Stimulated activated CD8-positive, alpha-beta memory T cell treated with anti-CD3 and anti-CD28 coated beads, Interleukin-7, amount 100 ng/mL, for 4 hours (primary cell): ENCODE results near the gene ARFIP2.
A peak's percentile ranks its signal among the peaks of the same experiment; 100 is the strongest.

Source experiments
- DNase-seq, 2 donors: peaks; one replicate each; pipeline ENCODE4 v3.0.0-alpha.2; 2020; ENCODE audit warnings: low read depth in 2 of 2

The ARFIP2 gene

GRCh38 chr11:6482441-6482840 lies 1.3 kb upstream of the ARFIP2 start:
- DNase-seq, result no peak

GRCh38 chr11:6481924-6482275 lies 769 bp upstream of the ARFIP2 start:
- no peak for DNase-seq

GRCh38 chr11:6480299-6480914 lies 724 bp downstream of the ARFIP2 start:
- no peak for DNase-seq

- no peak for DNase-seq
Measured at GRCh38 chr11:6476571-6476970, 4.6 kb downstream of the ARFIP2 start.

- DNase-seq, result no peak
Measured at GRCh38 chr11:6475936-6476335, 5.2 kb downstream of the ARFIP2 start.

GRCh38 chr11:6474806-6475500 lies 6.2 kb downstream of the ARFIP2 start:
- DNase-seq, result no peak

GRCh38 chr11:6474413-6474792 lies 6.7 kb downstream of the ARFIP2 start:
- no peak for DNase-seq

GRCh38 chr11:6473451-6474412 lies 7.4 kb downstream of the ARFIP2 start, which contains the start of gene TRIM3:
Gene TRIM3, minus strand, starts transcription at chr11:6473941. Its CDS starts 8,246 bp downstream, at chr11:6465695.
- DNase-seq, result peak; percentile 50 to 79

- DNase-seq, result no peak
Measured at GRCh38 chr11:6472934-6473333, 8.2 kb downstream of the ARFIP2 start.

- DNase-seq, result no peak
Measured at GRCh38 chr11:6469599-6469998, 11.5 kb downstream of the ARFIP2 start.

GRCh38 chr11:6468712-6469495 lies 12.2 kb downstream of the ARFIP2 start:
- no peak for DNase-seq

DNA sequence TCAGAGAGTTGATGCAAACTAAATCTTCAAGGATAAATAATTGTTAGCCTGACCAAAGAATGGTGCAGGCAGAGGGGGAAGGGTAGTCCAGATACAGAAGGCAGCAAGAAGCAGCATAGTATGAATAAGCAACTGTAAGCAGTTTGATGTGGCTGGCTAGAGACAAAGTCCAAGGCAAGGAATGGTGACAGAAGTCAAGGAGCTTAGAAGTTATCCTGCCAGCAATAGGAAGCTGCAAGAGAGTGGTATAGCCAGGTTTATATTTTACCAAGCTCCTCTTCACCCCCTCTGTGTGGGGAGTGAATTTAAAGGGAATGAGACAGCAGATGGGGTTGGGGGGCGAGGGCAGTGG lies 22.1 kb downstream of the ARFIP2 start:
- no peak for DNase-seq

DNA sequence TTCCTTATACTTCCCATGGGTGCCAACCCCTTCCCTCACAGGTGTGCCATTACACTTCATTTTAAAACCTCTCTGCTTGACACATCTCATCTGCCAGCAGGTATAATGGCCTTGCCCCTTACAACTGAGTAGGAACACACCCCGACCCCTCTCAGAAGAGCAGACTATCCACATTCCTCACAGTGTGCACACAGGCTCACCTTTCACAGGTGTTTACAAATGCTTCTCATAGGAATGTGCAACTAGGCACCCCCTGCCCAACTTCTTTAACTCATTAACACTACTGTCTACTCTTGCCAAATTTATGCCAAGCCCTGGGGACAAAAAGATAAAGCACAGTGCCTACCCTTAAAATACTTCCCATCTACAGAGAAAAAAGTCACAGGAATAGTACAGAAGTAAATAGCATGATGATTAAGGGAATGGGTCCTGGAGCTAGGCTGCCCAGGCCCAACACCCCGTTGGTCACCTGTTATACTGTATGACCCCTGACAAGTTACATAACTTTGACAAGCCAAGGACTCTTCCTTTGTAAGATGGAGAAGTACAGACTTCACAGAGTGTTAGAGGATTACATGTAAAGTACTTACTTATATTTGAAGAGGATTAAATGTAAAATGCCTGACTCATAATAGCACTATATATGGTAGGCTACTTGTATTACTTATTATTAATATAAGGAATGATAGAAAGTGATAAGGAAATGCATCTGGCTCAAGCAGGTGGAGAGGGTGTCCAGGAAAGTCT lies 22.6 kb downstream of the ARFIP2 start:
- DNase-seq, result no peak

DNA sequence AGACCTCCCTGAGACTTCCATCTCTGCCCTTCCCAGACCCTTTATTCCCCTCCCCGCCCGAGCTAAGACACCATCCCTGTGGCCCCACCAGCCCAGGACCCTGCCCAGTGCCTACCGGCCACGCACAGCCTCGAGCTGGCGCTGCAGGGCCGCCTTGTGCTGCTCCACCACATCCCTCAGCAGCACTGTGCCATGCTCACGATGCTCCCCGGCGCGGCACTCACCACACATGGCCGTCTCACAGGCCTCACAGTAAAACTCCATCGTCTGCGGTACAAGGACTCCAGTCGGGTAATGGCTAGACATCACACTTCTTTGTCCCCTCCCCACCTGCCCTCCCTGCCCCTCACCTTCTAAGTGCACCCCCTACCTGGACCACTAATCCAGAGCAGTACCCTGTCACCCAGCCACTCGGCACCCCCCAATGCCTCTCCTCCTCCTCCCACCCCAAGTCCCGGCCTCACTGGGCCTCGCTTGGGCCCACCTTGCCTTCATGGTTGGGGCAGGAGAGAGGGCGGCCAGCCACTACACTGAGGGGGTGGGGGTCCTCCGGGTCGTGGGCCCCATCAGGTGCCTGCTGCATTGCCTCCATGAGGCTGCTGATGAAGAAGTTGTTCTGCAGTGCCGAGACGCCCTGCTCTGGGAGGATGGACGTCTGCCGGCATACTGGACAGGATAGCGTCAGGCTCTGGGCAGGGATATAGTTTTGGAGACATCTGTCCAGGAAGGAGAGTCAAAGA lies 23.4 kb downstream of the ARFIP2 start:
- DNase-seq, result no peak

GRCh38 chr11:6456361-6457073 lies 24.6 kb downstream of the ARFIP2 start:
- DNase-seq, result no peak

- no peak for DNase-seq
Measured at GRCh38 chr11:6455070-6455469, 26.1 kb downstream of the ARFIP2 start.

- DNase-seq, result no peak
Measured at GRCh38 chr11:6453152-6453551, 28.0 kb downstream of the ARFIP2 start.

DNA sequence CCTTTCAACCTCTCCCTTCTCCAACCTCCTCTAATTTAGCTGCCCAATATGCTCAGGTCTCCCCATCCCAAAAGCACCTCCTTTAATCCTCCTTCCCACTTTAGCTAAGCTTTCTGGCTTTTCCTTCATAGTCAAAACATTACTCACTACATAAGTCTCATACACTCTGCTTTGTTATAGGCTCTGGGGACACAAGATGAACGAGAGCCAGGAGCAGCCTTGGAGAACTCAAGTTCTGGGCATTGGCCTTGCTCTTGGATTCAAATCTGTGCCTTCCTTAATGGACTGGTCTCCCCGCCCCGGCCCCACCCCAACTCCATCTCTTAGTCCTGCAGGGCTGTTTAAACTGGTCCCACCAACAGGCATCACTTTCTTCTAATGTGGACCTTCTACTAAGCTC lies 28.9 kb downstream of the ARFIP2 start:
- DNase-seq, result no peak

- no peak for DNase-seq
Measured at GRCh38 chr11:6448574-6448973, 32.6 kb downstream of the ARFIP2 start.
